Fibroblast of villous mesenchyme (primary cell): ENCODE measurements around the gene P2RX3. TPM values are rescaled to one million over a fixed set of nuclear protein-coding genes. Genes with fewer than 3 reads are reported as not detected.

Experiments used
- DNase-seq: peaks from one replicate; pipeline ENCODE4 v3.0.0-alpha.2; 2010; ENCODE audit warnings: low read depth
- H3K4me3 ChIP-seq: 2 replicates; pipeline ENCODE4 v1.5.1; 2011; ENCODE audit warnings: low read depth, mild to moderate bottlenecking, low read length
- total RNA-seq: library from RNA; depleted of rRNA; stranded (reverse); fragments of >200 nt; gene quantifications from 2 replicates; pipeline ENCODE4 v1.2.3, GENCODE V29; 2012
- TF ChIP-seq, protein P1 (sequence below): IDR thresholded peaks from 2 replicates; pipeline ENCODE4 v1.5.1; 2012; ENCODE audit warnings: low read depth, mild to moderate bottlenecking, low read length; ENCODE audit not compliant: insufficient read depth

Gene P2RX3
- total RNA-seq, 1 donor, result not detected

DNA sequence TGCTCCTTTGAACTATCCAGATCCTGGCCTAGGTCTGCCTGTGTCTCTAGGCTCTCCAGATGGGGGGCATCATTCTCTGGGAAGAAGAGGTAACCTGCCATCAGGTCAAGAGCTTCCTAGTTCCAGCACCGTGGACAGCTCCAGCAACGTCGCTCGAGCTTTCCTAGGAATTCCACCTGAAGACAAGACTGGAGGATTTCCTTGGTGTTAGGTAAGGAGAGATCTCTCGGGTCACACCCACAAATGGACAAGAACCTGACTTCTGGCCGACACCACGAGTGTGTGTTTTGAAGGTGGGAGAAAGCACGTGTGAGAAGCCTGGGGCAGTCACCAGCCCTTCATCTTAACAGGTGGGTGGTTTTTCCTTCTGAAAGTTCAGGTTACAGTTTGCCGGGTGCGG lies 41.6 kb downstream of the P2RX3 start:
- H3K4me3 ChIP-seq, result no peak overlapping the region
- DNase-seq, result peak; percentile 23
- TF ChIP-seq, protein P1, sequence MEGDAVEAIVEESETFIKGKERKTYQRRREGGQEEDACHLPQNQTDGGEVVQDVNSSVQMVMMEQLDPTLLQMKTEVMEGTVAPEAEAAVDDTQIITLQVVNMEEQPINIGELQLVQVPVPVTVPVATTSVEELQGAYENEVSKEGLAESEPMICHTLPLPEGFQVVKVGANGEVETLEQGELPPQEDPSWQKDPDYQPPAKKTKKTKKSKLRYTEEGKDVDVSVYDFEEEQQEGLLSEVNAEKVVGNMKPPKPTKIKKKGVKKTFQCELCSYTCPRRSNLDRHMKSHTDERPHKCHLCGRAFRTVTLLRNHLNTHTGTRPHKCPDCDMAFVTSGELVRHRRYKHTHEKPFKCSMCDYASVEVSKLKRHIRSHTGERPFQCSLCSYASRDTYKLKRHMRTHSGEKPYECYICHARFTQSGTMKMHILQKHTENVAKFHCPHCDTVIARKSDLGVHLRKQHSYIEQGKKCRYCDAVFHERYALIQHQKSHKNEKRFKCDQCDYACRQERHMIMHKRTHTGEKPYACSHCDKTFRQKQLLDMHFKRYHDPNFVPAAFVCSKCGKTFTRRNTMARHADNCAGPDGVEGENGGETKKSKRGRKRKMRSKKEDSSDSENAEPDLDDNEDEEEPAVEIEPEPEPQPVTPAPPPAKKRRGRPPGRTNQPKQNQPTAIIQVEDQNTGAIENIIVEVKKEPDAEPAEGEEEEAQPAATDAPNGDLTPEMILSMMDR, result no peak

DNA sequence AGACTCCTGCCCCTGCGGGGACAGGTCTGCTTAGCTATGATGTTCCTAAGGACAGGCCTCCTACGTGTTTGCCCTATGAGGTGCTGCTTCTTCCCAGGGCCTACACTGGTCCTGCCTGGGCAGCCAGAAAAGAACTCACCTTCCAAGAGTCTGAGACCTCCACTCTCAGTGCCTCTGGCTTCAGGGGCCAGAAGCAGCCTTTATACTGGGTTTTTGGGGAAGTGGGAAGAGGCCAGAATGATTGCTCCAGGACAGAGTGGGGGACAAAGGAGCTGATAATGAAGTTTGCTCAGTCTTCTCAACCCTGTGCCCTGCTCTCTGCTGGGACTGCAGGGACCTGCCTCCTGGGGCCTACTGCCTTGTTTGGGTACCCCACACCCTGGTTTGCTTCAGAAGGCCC lies 42.8 kb downstream of the P2RX3 start, which contains the start of gene PRG3:
Gene PRG3 (minus strand): TSS at position 176 of the 400 bp plus-strand sequence. CDS start 442 bp downstream, outside the sequence.
- TF ChIP-seq, protein P1, result no peak
- DNase-seq, result no peak
- H3K4me3 ChIP-seq, result no peak within 1 kb of the TSS

DNA sequence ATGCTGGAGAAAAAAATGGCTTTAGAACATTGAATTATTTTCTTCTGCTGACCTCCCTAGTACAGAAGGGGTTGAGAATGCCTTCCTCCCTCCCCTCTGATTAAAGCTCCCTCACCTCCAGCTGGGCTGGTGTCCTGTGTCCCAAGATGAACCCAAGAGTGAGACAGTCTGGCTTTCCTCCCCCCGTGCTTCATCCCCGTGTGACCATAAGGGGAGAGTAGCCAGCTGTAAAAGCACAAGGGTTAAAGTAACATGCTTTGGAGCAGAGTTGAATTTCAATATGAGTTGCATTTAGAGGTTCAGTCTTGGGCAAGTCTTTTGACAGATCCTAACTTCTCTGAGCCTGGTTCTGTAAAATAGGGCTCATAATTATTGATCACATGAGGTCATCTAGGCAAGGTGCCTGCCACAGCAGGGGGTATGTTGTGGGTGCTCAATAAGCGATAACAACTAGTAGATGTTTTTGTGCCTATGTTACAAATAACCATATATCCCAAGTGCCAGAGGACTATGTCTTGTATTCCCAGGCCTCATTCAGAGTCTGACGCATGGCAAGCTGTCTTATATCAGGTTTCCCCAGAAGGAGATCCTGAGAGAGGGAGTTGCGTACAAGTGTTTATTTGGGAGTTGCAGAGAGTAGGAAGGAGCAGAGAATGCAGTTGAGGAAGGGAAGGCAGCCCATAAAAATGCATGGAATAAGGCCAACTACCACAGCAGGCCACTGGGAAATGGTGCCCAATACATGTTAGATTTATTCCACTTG lies 48.2 kb downstream of the P2RX3 start:
- DNase-seq, result no peak
- TF ChIP-seq, protein P1, result no peak
- no peak overlapping the region for H3K4me3 ChIP-seq

DNA sequence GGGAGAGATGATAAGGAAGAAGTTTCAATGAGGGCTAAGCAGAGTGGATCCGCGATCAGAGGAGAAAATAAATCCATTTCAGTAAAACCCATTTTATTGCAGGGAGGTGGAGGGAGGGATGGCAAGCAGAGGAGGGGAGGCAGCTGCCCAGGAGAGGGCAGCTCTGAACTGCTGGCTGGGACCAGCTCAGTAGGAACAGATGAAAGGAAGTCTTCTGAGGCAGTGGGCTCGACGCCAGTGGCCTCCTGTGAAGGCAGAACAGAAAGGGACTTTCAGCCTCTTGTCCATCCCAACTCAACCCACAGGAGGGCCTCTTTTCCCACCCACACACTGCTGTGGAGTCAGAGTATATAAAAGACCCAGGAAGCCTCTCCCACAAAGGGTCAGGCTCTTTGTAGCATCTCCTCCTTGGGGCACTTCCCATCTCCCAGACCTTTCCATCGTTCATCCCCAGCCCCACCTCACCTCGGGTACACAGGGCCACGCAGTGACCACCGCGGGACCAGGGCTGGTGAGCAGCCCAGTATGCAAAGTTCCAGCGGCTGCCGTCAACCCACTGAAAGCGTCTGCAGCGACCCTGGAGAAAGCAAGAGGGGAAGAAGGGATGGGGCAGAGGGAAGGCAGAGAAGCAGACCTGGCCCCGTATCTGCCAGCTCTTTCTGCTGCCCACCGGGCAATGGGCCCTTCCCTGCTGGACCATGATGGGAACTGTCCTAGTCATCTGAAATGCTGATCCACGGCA lies 49.3 kb downstream of the P2RX3 start:
- TF ChIP-seq, protein P1, result no peak
- no peak overlapping the region for H3K4me3 ChIP-seq
- no peak for DNase-seq

DNA sequence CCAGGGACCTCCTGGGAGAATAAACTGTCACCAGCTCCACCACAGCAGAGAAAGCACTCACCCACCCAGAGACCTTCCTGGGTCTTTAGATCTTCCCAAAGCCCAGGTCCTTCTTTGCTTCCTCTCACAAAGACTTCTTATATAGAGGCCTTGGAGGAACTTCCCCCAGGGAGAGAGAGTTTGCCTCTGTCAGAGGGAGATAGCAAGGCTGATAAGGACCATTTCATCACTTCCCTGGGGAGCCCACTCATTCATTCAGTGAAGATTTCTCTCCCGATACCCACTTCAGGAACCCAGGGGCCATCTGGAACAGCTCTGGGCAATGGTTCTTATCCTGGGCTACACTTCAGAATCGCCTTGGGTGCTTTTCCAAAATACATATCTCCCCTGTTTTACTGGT lies 52.4 kb downstream of the P2RX3 start, which contains the start of gene PRG2:
Gene PRG2 (minus strand): TSS at position 116 of the 400 bp plus-strand sequence. CDS start 706 bp downstream, outside the sequence.
- no peak within 1 kb of the TSS for H3K4me3 ChIP-seq
- TF ChIP-seq, protein P1, result no peak
- DNase-seq, result no peak

DNA sequence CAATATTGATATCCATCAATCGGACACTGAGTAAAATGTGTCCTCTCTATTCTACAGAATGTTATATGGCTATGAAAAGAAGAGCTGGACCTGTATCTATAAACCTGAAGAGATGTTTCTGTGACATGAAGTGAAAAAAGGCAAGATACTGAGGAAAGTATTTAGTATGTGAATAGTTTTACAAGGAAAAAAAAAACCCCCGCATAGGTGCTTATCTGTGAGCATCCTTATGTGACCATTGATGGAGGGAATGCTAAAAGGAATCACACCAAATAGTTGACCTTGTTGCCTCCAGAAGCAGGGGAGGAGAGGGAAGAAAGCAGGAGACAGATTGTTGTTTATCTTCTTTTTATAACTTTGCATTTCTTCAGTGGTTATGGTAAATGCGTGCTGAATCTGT lies 53.0 kb downstream of the P2RX3 start:
- no peak for DNase-seq
- H3K4me3 ChIP-seq, result no peak overlapping the region
- TF ChIP-seq, protein P1, result no peak
